Camera-type eye (tissue), 1 donor: ENCODE data around the gene NAT16. TPM values are rescaled to one million over a fixed set of nuclear protein-coding genes. Genes with fewer than 3 reads are reported as not detected.

ENCODE experiments used
- total RNA-seq: library from RNA; depleted of rRNA; stranded (reverse); fragments of >200 nt; gene quantifications from one replicate; pipeline ENCODE4 v1.2.3, GENCODE V29; 2014

NAT16 gene
- total RNA-seq = 0.82 TPM

DNA sequence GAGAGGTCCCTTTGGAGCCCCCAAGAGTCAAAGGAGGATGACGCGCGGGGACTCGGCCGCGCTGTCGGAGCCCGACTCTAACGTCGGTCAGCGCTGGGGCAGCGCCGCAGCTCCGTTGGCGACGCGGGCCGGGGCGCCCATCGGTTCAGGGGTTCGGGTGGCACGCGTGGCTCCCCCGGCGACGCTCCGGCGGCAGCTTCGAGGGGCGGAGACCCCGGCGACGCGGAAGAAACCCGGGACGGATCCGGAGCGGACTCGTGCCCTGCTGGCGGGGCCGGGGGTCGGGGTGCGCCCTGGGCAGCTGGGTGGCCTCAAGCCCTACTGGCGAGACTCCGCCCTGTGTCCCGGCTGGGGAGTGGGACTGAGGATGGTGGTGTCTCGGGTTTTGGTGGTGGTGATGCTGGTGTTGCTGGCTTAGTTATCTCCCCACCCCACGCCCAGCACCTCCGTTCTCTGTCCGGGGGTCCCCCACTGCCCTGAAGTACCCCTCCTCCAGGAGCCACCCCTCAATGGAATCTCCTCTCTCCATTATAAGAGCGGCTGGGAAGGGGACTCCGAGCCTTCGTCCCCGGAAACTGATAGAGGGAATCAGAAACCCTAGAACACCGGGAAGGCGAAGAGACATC lies at the start of gene NAT16:
TSS of gene NAT16 (minus strand) at position 164 of the 626 bp plus-strand sequence. CDS start 5,486 bp downstream, outside the sequence.

DNA sequence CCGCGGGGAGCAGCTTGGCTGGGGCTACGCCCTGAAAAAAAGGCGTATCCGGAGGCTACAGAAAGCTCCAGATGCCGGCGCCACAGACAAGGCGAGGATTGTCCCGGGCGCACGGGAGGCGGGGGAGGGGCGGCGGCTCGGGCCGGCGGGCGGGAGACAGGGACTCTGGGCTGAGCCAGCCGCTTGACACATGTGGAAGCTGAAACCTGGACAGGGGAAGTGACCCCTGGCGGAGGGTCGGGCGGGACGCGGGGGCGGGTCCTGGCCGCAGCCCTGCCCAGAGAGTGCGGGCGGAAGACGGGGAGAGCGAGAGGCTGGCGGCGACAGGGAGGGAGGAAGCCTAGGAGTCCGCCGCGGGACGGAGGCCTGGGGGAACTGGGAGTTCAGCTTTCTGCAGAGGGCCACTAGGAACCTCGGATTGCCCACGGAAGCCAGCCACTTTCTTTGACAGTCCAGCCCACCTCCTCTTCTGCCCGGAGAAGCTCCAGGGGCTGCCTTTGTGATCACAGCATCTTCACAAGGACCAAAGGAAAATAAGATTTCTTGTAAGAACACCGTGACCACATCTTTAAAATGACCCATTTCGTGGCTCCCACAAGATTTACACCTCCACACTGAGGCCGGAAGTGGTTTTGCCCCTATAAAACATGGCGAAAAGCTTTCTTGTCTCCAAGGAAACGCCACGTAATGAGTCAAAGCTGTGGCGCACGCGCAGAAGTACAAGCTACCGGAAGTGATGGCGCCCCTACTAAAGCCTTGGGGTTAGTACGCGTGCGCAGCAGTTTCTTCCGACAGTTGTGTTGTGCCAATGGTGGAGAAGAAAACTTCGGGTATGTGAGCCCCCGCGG lies 37.5 kb upstream of the NAT16 start, which contains the start of the genes PLOD3 and ZNHIT1:
TSS of gene PLOD3 (minus strand) at position 194 of the 848 bp plus-strand sequence. CDS start 307 bp downstream, outside the sequence.
TSS of gene ZNHIT1 (plus strand) at position 778 of the 848 bp plus-strand sequence. CDS start at position 809, 31 bp downstream.

DNA sequence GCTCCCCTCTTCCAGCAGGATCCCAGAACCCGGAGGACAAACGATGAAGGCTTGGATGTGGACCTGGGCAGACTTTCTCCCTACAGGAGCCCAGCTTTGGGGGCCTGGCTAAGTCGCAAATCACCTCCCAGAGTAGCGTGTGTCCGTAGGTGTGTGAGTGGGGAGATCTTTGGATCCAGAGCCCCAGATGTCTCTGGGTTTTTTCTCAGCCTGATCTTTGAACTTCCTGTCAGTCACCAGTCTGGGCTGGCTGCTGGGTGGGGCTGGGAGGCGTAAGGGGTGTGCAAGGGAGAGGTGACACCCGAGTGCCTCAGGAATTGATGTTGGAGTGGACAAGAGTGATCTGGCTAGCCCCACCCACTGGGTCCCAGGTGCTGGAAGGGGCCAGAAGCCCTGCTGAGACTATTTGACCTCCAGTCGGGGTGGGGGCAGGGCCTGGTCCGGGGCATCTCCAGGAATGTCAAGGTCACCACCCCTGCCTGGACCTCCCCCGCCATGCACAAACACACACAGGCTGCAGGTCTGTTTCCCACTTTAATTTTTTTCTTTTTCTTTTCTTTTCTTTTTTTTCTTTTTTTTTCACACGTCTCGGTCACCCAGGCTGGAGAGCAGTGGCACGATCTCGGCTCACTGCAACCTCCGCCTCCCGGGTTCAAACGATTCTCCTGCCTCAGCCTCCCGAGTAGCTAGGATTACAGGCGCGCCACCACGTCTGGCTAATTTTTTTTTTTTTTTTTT lies 20.9 kb upstream of the NAT16 start, which contains the start of gene MOGAT3:
TSS of gene MOGAT3 (minus strand) at position 175 of the 738 bp plus-strand sequence. CDS start 182 bp downstream, outside the sequence.

GRCh38 chr7:101165075-101165957 lies 14.8 kb downstream of the NAT16 start, which contains the start of gene VGF:
TSS of gene VGF (minus strand) at chr7:101165569. CDS start at chr7:101164843, 726 bp downstream.

DNA sequence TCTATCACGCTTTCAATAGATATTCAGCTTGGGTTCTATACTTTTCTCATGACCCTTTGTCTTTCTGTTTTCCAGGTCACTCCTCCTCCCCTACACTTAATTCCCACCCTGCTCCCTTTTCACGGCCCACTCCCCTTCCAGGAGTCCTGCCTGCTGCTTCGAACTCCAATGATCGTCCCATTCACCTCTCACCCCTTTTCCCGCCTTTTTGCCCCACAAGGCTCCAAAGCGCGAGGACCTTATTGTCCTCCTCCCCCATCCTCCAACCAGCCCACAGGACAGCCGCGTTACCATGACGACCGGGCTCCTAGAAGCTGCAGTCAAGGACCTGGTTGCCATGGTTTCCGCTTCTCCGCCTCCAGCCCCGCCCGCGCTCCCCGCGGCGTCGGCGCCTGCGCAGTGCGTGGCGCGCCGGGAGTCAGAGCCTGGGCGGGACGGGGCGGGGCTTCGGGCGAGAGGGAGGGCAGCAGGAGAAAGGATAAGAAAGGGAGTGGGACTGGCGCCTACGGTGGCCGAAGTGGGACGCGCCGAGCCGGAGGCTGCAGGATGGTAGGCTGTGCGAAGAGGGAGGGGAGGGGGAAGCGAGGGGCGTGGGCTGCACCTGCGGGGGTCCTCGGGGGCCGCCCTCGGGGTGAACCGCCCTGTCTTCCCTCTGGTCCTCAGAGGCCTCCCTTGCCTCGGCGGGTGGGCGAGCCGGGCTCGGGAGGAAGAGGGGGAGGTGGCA lies 26.0 kb downstream of the NAT16 start, which contains the start of gene AP1S1:
TSS of gene AP1S1 (plus strand) at position 508 of the 724 bp plus-strand sequence. CDS start at position 547, 39 bp downstream.

DNA sequence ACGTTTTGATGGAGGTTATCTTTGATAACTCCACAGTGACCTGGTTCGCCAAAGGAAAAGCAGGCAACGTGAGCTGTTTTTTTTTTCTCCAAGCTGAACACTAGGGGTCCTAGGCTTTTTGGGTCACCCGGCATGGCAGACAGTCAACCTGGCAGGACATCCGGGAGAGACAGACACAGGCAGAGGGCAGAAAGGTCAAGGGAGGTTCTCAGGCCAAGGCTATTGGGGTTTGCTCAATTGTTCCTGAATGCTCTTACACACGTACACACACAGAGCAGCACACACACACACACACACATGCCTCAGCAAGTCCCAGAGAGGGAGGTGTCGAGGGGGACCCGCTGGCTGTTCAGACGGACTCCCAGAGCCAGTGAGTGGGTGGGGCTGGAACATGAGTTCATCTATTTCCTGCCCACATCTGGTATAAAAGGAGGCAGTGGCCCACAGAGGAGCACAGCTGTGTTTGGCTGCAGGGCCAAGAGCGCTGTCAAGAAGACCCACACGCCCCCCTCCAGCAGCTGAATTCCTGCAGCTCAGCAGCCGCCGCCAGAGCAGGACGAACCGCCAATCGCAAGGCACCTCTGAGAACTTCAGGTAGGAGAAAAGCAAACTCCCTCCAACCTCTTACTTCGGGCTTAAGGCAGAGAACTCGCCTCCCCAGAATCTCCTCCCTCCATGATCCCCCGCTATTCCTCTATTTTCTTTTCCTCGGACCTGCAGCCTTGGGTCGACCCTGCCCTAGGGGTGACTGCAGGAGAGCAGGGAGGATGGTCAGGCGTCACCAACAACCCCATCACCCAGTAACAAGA lies 53.2 kb downstream of the NAT16 start, which contains the start of gene SERPINE1:
TSS of gene SERPINE1 (plus strand) at position 454 of the 809 bp plus-strand sequence. CDS start 1,290 bp downstream, outside the sequence.

Other genes with a start within 250 kb of the NAT16 start
- gene MUC3A, start 230.8 kb downstream of the NAT16 start, total RNA-seq = not detected
- gene MUC12, start 210.7 kb downstream of the NAT16 start, total RNA-seq = not detected
- gene MUC17, start 160.2 kb downstream of the NAT16 start, total RNA-seq = not detected
- gene TRIM56, start 94.8 kb downstream of the NAT16 start, total RNA-seq = 13.4 TPM
- 6.8 TPM for gene SERPINE1, start 53.2 kb downstream of the NAT16 start, total RNA-seq
- gene AP1S1, start 25.8 kb downstream of the NAT16 start, total RNA-seq = 32.5 TPM
- gene VGF, start 14.7 kb downstream of the NAT16 start, total RNA-seq = 2.2 TPM
- not detected for gene MOGAT3, start 20.7 kb upstream of the NAT16 start, total RNA-seq
- 26.4 TPM for gene PLOD3, start 37.3 kb upstream of the NAT16 start, total RNA-seq
- 52.2 TPM for gene ZNHIT1, start 37.9 kb upstream of the NAT16 start, total RNA-seq
- gene CLDN15, start 57.5 kb upstream of the NAT16 start, total RNA-seq = 5.8 TPM
- 133 TPM for gene FIS1, start 64.8 kb upstream of the NAT16 start, total RNA-seq
- gene IFT22, start 141.5 kb upstream of the NAT16 start, total RNA-seq = 41.7 TPM
- gene COL26A1, start 182.6 kb upstream of the NAT16 start, total RNA-seq = 6.9 TPM